IMR-90 (cell line): ENCODE data around the gene CYP8B1. TPM values are rescaled to one million over a fixed set of nuclear protein-coding genes. Genes with fewer than 3 reads are reported as not detected.
A peak's percentile ranks its signal among the peaks of the same experiment; 100 is the strongest.

Source experiments
- ATAC-seq: fragments of 200-7000 bp; cut with Tn5 transposase; 2 replicates; pipeline ENCODE4 v1.9.1; 2020; ENCODE audit warnings: low read depth, mild to moderate bottlenecking, moderate library complexity
- Bru-seq: library from RNA; stranded (reverse); fragments of 400-500 nt; gene quantifications from one replicate; lab custom pipeline; 2021; lab: Mats Ljungman, UMichigan
- BruChase-seq, 2 experiments: library from RNA; stranded (reverse); fragments of 400-500 nt; gene quantifications; one replicate each; lab custom pipeline; 2021; lab: Mats Ljungman, UMichigan
- BruUV-seq: library from RNA; stranded (reverse); fragments of 400-500 nt; replicated peaks from 2 replicates; lab custom pipeline; 2021; lab: Mats Ljungman, UMichigan
- CTCF ChIA-PET: fragments of 300-600 bp; formaldehyde crosslinking; extraction: SDS; loops from one replicate; lab custom pipeline; 2021; ENCODE audit warnings: antibody characterized with exemption; lab: Yijun Ruan, JAX
- POLR2A ChIA-PET: fragments of 300-600 bp; sonication (Branson Sonifier 250); formaldehyde crosslinking; loops from one replicate; lab custom pipeline; 2022; ENCODE audit warnings: antibody characterized with exemption; ENCODE audit not compliant: unreplicated experiment; lab: Charles Lee
- DNase-seq: peaks from one replicate; pipeline ENCODE4 v3.0.0; 2013
- H2AFZ ChIP-seq: replicated peaks from 2 replicates; pipeline ENCODE3; 2013; ENCODE audit warnings: low read length, mild to moderate bottlenecking; ENCODE audit not compliant: poor library complexity
- H2AK5ac ChIP-seq: 2 replicates; pipeline ENCODE4 v1.6.1; 2013; ENCODE audit warnings: low read depth, low read length, inconsistent platforms
- H2AK9ac ChIP-seq: replicated peaks from 2 replicates; pipeline ENCODE3; 2013; ENCODE audit warnings: mild to moderate bottlenecking, low read depth, low read length, moderate library complexity; ENCODE audit not compliant: poor library complexity
- H2BK120ac ChIP-seq: 2 replicates; pipeline ENCODE4 v1.6.1; 2013; ENCODE audit warnings: low read depth, low read length, inconsistent platforms
- H2BK15ac ChIP-seq: 3 replicates; pipeline ENCODE4 v1.6.1; 2013; ENCODE audit warnings: low read depth, low read length, inconsistent platforms
- H2BK20ac ChIP-seq: 2 replicates; pipeline ENCODE4 v1.6.1; 2013; ENCODE audit warnings: low read depth, mild to moderate bottlenecking, inconsistent platforms, low read length, moderate library complexity
- H2BK5ac ChIP-seq: 2 replicates; pipeline ENCODE4 v1.6.1; 2013; ENCODE audit warnings: mild to moderate bottlenecking, low read depth, low read length, inconsistent platforms; ENCODE audit not compliant: poor library complexity, severe bottlenecking
- H3K14ac ChIP-seq: replicated peaks from 2 replicates; pipeline ENCODE4 v1.6.1; 2013; ENCODE audit warnings: low read depth, low read length, inconsistent platforms
- H3K18ac ChIP-seq: 2 replicates; pipeline ENCODE4 v1.6.1; 2013; ENCODE audit warnings: low read depth, low read length, control low read depth
- H3K23ac ChIP-seq: 2 replicates; pipeline ENCODE4 v1.6.1; 2013; ENCODE audit warnings: low read depth, low read length, inconsistent platforms
- H3K27ac ChIP-seq: 2 replicates; pipeline ENCODE4 v1.5.1; 2013; ENCODE audit warnings: mild to moderate bottlenecking, control low read depth, low read length; ENCODE audit not compliant: insufficient read depth
- H3K27me3 ChIP-seq: 2 replicates; pipeline ENCODE4 v1.6.1; 2013; ENCODE audit warnings: low read length; ENCODE audit not compliant: control insufficient read depth, insufficient read depth
- H3K36me3 ChIP-seq: 2 replicates; pipeline ENCODE4 v1.6.1; 2013; ENCODE audit warnings: low read length, mixed read lengths; ENCODE audit not compliant: control insufficient read depth, insufficient read depth
- H3K4ac ChIP-seq: 2 replicates; pipeline ENCODE4 v1.6.1; 2013; ENCODE audit warnings: low read depth, low read length, inconsistent platforms
- H3K4me1 ChIP-seq: 2 replicates; pipeline ENCODE4 v1.6.1; 2013; ENCODE audit warnings: low read length, mixed read lengths; ENCODE audit not compliant: control insufficient read depth, insufficient read depth
- H3K4me2 ChIP-seq: 2 replicates; pipeline ENCODE4 v1.6.1; 2013; ENCODE audit warnings: low read depth, mild to moderate bottlenecking, control low read depth, low read length, moderate library complexity
- H3K4me3 ChIP-seq: 2 replicates; pipeline ENCODE4 v1.5.1; 2013; ENCODE audit warnings: low read depth, mild to moderate bottlenecking, control low read depth, low read length, moderate library complexity; ENCODE audit not compliant: insufficient read depth
- H3K56ac ChIP-seq: 2 replicates; pipeline ENCODE4 v1.6.1; 2013; ENCODE audit warnings: low read length, inconsistent platforms; ENCODE audit not compliant: insufficient read depth; ENCODE audit errors: extremely low read depth
- H3K79me1 ChIP-seq, 2 experiments: 2 replicates each; pipeline ENCODE4 v1.6.1; 2013; ENCODE audit warnings: low read length in 2 of 2, inconsistent platforms in 1 of 2, low read depth in 1 of 2
- H3K9ac ChIP-seq: 2 replicates; pipeline ENCODE4 v1.6.1; 2013; ENCODE audit warnings: low read depth, low read length, control low read depth
- H3K9me1 ChIP-seq: 2 replicates; pipeline ENCODE4 v1.6.1; 2013; ENCODE audit warnings: low read length, inconsistent platforms; ENCODE audit not compliant: insufficient read depth
- H3K9me3 ChIP-seq: 2 replicates; pipeline ENCODE4 v1.6.1; 2013; ENCODE audit warnings: low read length; ENCODE audit not compliant: control insufficient read depth, insufficient read depth
- H4K20me1 ChIP-seq: 2 replicates; pipeline ENCODE4 v1.6.1; 2013; ENCODE audit warnings: low read length, inconsistent platforms; ENCODE audit not compliant: insufficient read depth
- H4K5ac ChIP-seq: 2 replicates; pipeline ENCODE4 v1.6.1; 2013; ENCODE audit warnings: mild to moderate bottlenecking, low read depth, low read length, control low read depth
- H4K8ac ChIP-seq, 2 experiments: 2 replicates each; pipeline ENCODE4 v1.6.1; 2013; ENCODE audit warnings: low read depth in 2 of 2, low read length in 2 of 2, control low read depth in 1 of 2, inconsistent platforms in 1 of 2
- H4K91ac ChIP-seq: 2 replicates; pipeline ENCODE4 v1.6.1; 2013; ENCODE audit warnings: low read depth, low read length, inconsistent platforms; ENCODE audit not compliant: insufficient read depth
- CEBPB ChIP-seq: IDR thresholded peaks from 2 replicates; pipeline ENCODE4 v1.6.1; 2012; ENCODE audit warnings: low read depth, low read length, improper control_type of control experiment
- FOS ChIP-seq: fragments of 150-350 bp; IDR thresholded peaks from 2 replicates; pipeline ENCODE4 v1.6.1; 2016; ENCODE audit warnings: low read depth, low read length
- NFE2L2 ChIP-seq: fragments of 150-350 bp; IDR thresholded peaks from 2 replicates; pipeline ENCODE4 v1.6.1; 2016; ENCODE audit warnings: low read depth, mild to moderate bottlenecking, low read length
- USF2 ChIP-seq: fragments of 150-350 bp; IDR thresholded peaks from 2 replicates; pipeline ENCODE4 v1.6.1; 2017; ENCODE audit warnings: mild to moderate bottlenecking, antibody characterized with exemption, low read length, low read depth
- WGBS, 2 experiments: methylation state at CpG; one replicate each; pipeline versions ENCODE4 v1.1.5 to v1.1.7; 2013; ENCODE audit warnings: missing lambda C conversion rate in 2 of 2; ENCODE audit not compliant: insufficient read length in 1 of 2; ENCODE audit errors: extremely low coverage in 2 of 2; 5-methylcytosine and 5-hydroxymethylcytosine counted together
- dilution Hi-C: fragments of 300-500 bp; cut with HindIII; formaldehyde crosslinking; loops from one replicate; pipeline ENCODE4 v1.14.3; 2018; ENCODE audit warnings: low sequenced_read_pairs; ENCODE audit not compliant: unreplicated experiment
- in situ Hi-C: fragments of 300-500 bp; cut with MboI; formaldehyde crosslinking; loops from 3 replicates; pipeline ENCODE4 v1.14.3; 2019; ENCODE audit warnings: low sequenced_read_pairs, inconsistent platforms, mixed read lengths
- intact Hi-C: fragments of 100-400 bp; cut with micrococcal nuclease; formaldehyde crosslinking; loops from 2 replicates; pipeline ENCODE4 v1.10.0; 2022
- long read RNA-seq: library from polyadenylated mRNA; unstranded; transcript quantifications from one replicate; pipeline ENCODE4 v2.0.0, GENCODE V29; 2021; ENCODE audit not compliant: unreplicated experiment
- polyA plus RNA-seq, 3 experiments: library from polyadenylated mRNA; depleted of rRNA; stranded (reverse); fragments of >200 nt; gene quantifications; 2 replicates each; pipeline ENCODE4 v1.2.3, GENCODE V29; 2012; ENCODE audit warnings: low replicate concordance in 1 of 3
- total RNA-seq: library from RNA; depleted of rRNA; stranded (reverse); fragments of >200 nt; gene quantifications from 2 replicates; pipeline ENCODE4 v1.2.3, GENCODE V29; 2012; rRNA removed

The CYP8B1 gene
- total RNA-seq (not detected in 2 replicates), polyA plus RNA-seq (2012; rRNA removed) (not detected in 2 replicates), Bru-seq, nascent RNA (not detected), BruChase-seq, experiment 1, labeled RNA remaining after a 6-hour chase (percentile 4 among the genes with signal in this experiment), BruChase-seq, experiment 2, labeled RNA remaining after a 2-hour chase (not detected)
- not detected in 2 replicates for polyA plus RNA-seq (2012; cell fraction: cytosol; rRNA removed)
- not detected in 2 replicates for polyA plus RNA-seq (2012; cell fraction: nucleus; rRNA removed; ENCODE audit: low replicate concordance)
- long read RNA-seq = 0 reads

- H2AK5ac ChIP-seq = no peak within 1 kb of the TSS
- dilution Hi-C loops (no loop called here), in situ Hi-C loops (loop anchor here (10.0 kb wide), 1 partner anchor 91 kb away; no protein-coding TSS in a partner anchor), intact Hi-C loops (no loop called here)
- no peak for ATAC-seq
- H3K27ac ChIP-seq = no peak within 1 kb of the TSS
- 70% methylated on average over 9 of the region's 13 CpGs; no CpG with 5 or more reads in 1 of the 2 experiments for WGBS, 2 experiments
- H3K9me1 ChIP-seq = no peaks in the 10 kb centered on the region; the same call in 1 of the 2 replicates
- no peak within 1 kb of the TSS for H3K14ac ChIP-seq
- H3K9ac ChIP-seq = no peak within 1 kb of the TSS
- H3K4me1 ChIP-seq = no peaks in the 10 kb centered on the region
- no peak for DNase-seq
- no peak within 1 kb of the TSS for H3K56ac ChIP-seq
- H2BK15ac ChIP-seq = no peak within 1 kb of the TSS
- ChIA-PET CTCF (no interaction called here), POLR2A (no interaction called here)
- no peak within 1 kb of the TSS for H3K18ac ChIP-seq
- BruUV-seq = no TSS peak
- H3K36me3 ChIP-seq = no peaks in the 10 kb centered on the region
- no peak within 1 kb of the TSS for H4K5ac ChIP-seq
- no peaks in the 10 kb centered on the region for H4K20me1 ChIP-seq
- H3K9me3 ChIP-seq = no peaks in the 10 kb centered on the region
- no peak within 1 kb of the TSS for H3K4me2 ChIP-seq
- no peak within 1 kb of the TSS for H4K8ac ChIP-seq
- H3K23ac ChIP-seq = no peak within 1 kb of the TSS
- H3K27me3 ChIP-seq = peaks cover 28% of the 10 kb centered on the region
- H3K4me3 ChIP-seq = no peak within 1 kb of the TSS
- no peak within 1 kb of the TSS for H3K4ac ChIP-seq
- H3K79me1 ChIP-seq = no peaks in the 10 kb centered on the region
- no peak within 1 kb of the TSS for H2BK5ac ChIP-seq
- H2BK120ac ChIP-seq = no peak within 1 kb of the TSS
- no peak within 1 kb of the TSS for H4K91ac ChIP-seq
- no peak within 1 kb of the TSS for H2AFZ ChIP-seq
- no peak within 1 kb of the TSS for H2BK20ac ChIP-seq
- no peak within 1 kb of the TSS for H2AK9ac ChIP-seq
- TF ChIP-seq USF2 = no peak
- TF ChIP-seq FOS = no peak
- no peak for TF ChIP-seq CEBPB
- TF ChIP-seq NFE2L2 = no peak
These were observed at the start of gene CYP8B1 for GRCh38 chr3:42875325-42876151. TSS of gene CYP8B1 (minus strand) at chr3:42875879. CDS start at chr3:42875816, 63 bp downstream.
